Measurements from ENCODE around the gene RNF212B.

The RNF212B gene

DNA sequence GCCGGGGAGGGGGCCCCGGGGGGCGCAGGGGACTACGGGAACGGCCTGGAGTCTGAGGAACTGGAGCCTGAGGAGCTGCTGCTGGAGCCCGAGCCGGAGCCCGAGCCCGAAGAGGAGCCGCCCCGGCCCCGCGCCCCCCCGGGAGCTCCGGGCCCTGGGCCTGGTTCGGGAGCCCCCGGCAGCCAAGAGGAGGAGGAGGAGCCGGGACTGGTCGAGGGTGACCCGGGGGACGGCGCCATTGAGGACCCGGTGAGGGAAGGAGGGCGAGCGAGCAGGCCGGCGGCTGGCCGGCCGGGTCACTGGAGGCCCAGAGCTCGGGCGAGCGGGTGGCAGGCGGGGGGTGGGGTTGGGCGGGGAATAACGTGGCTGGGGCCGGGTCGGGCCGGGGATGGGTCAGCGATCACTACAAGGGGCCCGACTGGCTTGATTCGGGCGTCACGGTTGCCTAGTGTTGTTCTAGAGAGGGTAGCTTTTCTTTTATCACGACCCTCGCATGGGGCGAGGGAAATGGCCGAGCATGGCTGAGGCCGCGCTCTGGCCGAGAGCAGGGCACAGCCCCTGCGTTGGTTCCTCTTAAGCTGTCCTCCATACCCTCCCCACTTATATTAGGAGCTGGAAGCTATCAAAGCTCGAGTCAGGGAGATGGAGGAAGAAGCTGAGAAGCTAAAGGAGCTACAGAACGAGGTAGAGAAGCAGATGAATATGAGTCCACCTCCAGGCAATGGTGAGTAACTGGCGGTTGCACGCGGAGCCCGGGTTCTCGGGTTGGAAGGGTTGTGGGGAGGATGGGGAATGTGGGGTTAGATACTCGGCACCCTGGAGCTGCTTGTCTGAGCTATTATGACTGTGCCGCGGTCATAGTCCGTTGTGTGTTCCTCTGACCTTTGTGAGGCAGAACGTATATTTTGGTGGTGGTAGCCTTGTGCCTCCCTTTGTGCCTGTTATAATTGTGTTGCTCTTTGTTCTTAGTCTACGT, 84.1 kb downstream of the RNF212B start:
- DNase-seq = no peak
